Stimulated activated CD4-positive, alpha-beta T cell treated with anti-CD3 and anti-CD28 coated beads, TNF-alpha, amount 100 ng/mL, for 4 hours (primary cell): ENCODE data around the gene ZNF324.
A peak's percentile ranks its signal among the peaks of the same experiment; 100 is the strongest.
"Not testable (repeated sequence)": the region's sequence is repeated elsewhere in the genome, so short reads cannot be mapped to it uniquely, and the experiment has no call there.

Source experiments
- DNase-seq, 3 experiments: peaks; one replicate each; pipeline ENCODE4 v3.0.0-alpha.2; 2020; ENCODE audit warnings: low read depth in 3 of 3

ZNF324 gene

GRCh38 chr19:58500242-58500641 lies 33.4 kb downstream of the ZNF324 start:
- DNase-seq, result no peak

GRCh38 chr19:58507602-58508223 lies 40.8 kb downstream of the ZNF324 start:
- not testable (repeated sequence) for DNase-seq

GRCh38 chr19:58509731-58510083 lies 42.8 kb downstream of the ZNF324 start:
- no peak for DNase-seq

GRCh38 chr19:58510084-58510862 lies 43.4 kb downstream of the ZNF324 start:
- DNase-seq, result no peak

DNA sequence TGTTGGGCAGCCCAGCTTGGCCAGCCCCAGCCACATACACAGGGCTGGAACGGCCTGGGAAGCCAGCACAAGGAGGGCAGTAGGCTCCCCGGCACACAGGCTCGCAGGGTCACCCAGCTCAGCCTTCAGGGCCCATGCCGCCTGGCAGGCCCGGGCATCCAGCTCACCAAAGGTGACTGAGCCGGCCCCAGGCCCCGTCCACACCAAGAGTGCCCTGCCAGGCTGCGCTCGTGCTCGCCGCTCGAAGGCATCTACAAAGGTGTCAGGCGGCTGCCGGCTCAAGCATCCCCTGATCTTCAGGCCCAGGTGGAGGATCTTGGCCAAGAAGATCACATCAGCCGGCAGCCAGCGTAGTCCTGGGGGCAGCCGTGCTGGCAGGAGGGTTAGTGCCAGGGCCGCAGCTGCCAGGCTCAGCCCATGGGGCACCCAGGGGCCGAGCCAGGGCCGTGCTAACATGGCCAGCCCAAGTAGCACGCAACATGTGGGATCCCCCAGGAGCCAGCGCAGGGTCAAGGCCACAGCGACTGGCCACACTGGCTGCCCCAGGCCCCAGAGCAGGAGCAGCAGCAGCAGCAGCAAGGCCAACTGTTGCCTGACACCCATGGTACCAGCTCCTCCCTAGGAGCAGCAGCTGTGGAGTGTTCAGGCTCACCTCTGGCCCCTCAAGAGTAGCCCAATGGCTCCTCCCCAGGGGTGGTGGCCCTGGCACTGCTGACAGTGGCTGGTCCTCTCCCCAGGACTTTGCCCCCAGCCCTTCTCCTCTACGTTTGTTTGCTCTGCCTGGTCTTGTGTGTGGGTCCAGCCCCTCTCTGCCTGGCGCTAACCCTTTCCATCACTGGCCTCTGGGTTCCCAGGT lies 44.7 kb downstream of the ZNF324 start, which contains the start of gene SLC27A5:
Gene SLC27A5 (minus strand): TSS at position 640 of the 856 bp plus-strand sequence. CDS start 37 bp downstream, at position 603.
- DNase-seq, result no peak

DNA sequence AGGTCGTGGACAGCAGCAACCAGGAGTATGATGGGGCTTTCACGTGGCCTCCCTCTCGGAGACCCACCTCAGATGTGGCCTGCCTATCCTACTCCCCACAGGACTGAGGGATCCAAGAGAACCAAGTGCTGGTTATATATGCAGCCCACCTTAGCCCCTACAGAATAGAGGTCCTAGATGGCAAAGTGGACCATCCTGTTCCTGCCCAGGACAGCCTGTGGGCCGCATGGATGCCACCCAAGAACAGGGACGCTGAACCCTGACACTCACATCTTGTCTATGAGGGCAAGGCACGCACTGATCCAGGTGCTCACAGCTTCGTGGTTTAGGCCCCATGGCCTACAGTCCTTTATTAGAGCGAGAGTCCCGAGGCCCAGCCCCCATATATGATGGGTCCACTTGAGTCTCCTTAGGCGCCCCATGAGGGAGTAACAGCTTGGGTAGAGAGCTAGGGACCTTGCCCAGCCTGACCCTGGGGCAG lies 46.4 kb downstream of the ZNF324 start:
- DNase-seq, result no peak

DNA sequence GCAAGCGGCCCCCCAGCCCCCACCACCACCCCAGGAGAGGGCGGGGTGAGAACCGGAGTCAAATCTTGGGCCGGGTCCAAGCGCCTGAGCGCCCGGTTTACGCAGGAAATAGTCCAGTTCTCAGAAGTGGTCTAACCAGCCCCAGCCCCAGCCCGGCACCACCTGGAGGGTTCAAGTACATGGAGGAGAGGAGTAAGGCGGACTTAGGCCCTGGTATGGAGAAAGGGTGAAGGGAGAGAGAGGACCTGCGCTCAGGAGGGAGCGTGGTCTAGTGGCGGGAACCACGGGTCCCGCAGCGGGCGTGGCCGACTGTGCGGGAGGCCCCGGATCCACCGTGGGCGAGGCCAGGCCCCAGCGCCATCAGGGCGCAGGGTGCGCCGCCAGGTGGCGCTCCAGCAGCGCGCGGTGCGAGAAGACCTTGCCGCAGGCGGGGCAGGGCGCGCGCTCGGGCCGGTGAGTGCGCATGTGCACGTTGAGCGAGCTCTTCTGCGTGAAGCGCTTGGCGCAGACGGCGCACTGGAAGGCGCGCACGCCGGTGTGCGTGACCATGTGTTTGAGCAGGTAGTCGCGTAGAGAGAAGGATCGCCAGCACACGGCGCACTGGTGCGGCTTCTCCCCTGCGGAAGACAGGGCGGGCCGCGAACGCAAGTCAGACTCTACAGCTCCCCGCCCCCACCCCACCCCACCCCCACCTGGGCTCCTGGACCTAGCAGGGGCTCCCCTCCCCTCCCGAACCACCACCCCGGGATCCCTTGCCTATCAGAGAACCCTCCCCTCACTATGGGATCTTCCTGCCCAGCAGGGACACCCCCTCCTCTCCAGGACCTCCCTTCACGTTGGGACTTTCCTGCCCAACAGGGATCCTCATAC lies 47.0 kb downstream of the ZNF324 start:
- peak; percentile 88 to 93 (median 88) for DNase-seq

DNA sequence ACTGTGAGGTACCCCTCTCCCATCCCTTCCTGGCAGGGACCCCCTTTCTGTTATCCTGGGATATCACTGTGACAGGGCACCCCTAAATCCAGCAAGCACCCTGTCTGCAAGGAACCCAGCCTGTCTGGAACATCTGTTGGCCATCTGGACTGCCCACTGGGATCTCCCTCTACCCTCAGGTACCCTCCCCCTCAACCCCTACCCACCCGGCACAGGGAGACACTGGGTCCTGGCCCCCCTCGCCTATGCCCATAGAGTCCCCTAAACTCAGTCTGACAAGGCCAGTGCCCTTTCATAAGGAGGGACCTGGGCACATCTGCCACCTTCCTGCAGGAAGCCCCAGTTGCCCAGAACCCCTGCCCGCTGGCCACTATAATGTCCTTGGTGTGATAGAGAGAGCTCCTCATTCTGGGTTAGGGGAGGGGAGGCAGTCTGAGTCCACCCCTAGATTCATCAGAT lies 47.7 kb downstream of the ZNF324 start:
- DNase-seq, result no peak

GRCh38 chr19:58515259-58515658 lies 48.4 kb downstream of the ZNF324 start:
- no peak for DNase-seq

DNA sequence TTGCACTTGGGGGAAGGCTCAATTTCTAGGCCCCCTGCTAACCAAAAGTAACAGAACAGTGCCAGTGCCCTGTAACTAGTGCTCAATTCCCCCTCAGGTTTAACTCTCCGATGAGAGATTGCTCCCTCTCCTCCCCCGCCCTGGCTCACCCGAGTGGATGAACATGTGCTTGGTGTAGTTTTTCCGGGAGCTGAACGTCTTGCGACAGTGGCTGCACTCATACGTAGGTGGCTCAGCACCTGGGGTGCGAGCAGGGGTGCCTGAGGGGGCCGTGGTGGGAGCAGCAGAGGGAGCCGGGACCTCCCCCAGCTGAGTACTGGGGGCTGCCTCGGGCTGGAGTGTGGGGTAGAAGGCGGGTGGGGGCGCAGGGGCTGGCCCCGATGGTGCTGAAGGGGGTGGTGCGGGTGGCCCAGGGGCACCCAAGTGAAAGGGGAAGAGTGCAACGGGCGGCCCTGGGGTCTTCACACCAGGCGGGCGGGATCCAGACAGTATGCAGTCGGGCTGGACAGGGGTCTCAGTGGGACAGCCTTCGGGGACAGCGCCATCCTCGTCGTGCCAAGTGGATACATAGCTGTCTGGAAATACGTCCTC lies 49.5 kb downstream of the ZNF324 start:
- DNase-seq, result no peak

GRCh38 chr19:58516964-58517833 lies 50.3 kb downstream of the ZNF324 start:
- no peak for DNase-seq

- DNase-seq, result no peak
Measured at GRCh38 chr19:58518256-58519086, 51.6 kb downstream of the ZNF324 start.

GRCh38 chr19:58519087-58519354 lies 52.1 kb downstream of the ZNF324 start:
- DNase-seq, result no peak

DNA sequence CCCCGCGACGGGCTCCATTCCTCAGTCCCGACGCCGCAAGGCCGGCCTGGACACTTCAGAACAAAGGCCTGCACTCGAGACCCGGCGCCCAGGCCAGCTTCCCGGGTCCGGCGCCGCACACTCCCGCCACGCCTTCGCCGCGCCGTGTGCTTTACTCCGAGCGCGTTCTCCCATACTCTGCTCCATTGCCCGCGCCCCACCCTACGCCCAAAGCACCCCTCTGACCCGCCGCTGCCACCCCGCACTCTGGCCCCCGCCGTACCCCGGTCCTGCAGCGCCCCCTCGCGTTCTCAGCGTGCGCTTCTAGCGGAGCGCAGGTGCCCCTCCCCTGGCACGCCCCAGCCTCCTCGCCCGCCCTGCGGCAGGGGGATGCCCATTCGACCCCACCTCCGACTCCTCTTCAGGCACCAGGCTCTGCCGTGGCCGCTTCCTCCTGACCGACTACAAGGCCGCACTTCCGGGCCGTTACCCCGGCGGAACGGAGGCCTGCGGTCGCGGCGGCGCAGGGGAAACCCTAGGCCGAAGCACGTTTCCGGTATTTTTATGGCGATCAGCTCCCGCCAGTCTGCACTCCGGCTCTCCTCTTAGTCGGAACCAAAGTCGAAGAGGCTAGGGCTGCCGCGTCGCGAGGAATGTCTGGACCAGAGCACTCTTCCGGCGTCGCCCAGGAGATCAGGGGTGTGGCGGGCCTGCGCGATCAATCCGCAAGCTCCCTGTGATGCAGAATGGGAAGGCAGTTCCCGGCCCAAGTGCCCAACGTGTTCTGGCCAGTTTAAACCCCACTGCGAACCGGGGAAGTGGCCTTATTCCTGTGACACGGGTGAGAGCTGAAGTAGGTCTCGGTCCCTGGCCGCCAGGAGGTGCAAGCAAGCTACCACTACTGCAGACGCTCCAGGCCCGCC lies 52.7 kb downstream of the ZNF324 start, which contains the start of gene ZBTB45:
Gene ZBTB45 (minus strand): TSS at position 456 of the 902 bp plus-strand sequence. CDS start 2,137 bp downstream, outside the sequence.
- peak; percentile 73 to 89 (median 74) for DNase-seq

- no peak for DNase-seq
Measured at GRCh38 chr19:58520257-58520599, 53.3 kb downstream of the ZNF324 start.

DNA sequence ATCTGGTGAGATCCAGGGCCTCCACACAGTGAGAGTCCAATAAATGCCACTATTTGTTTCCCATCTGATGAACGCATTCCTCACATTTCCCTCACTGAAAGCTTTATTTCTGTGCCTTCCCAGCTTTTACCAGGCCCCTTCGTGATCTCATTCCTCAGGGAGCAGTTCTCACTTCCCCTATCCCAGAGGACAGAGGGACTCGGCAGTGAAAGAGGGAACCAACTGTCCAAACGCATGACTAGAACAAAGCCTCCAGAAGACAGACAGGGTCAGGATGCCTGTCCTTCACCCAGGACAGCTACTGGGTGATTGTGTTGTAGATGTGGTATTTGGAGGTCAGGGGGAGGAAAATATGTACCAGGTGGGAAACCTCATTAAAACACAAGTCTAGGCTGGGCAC lies 54.8 kb downstream of the ZNF324 start:
- no peak for DNase-seq

DNA sequence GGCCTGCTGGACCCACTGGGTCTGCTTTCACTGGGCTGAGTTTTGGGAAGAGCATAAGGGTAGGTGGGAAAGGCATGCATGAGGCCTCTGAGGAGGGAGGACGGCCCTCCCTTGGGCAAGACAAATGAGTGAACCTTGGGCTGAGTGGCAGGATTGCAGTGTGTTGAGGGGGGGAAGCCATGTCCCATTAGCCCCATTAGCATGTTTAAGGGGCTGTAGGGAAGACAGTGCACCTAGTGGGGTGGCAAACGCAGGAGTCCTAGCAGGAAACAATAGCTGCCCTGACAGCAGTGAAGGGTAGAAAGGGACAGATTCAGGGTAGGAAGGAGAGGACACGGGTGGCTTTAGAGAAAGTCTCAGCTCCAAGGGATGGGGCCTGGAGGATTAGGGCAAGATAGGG lies 55.8 kb downstream of the ZNF324 start:
- DNase-seq, result no peak
